NCI-H146 treated with DMSO at 0.1 percent for 48 hours (cell line): ENCODE measurements around the gene FADS6.

ENCODE experiments used
- DNase-seq: peaks from one replicate; lab custom pipeline; 2025; ENCODE audit not compliant: unreplicated experiment; lab: John Stamatoyannopoulos, UW

Gene FADS6

GRCh38 chr17:74855323-74855722, 38.1 kb downstream of the FADS6 start:
- no peak for DNase-seq

DNA sequence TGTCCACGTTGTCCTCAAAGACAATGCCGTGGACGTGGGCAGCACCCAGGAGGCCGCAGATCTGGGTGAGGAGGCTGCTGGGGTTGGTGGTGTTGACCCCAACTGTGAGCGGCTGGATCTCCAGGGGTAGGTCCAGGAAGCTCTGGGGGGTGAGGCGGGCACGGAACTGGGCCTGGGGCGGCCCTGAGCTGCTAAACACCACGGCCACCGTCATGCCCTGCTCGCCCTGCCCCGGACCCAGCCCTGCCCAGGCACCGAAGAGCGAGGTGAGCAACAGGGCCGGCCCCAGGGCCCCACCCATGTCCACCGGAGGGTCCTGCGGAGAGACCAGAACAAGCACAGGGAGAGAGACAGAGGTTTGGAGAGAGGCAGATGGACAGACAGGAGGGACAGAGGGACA, 38.6 kb downstream of the FADS6 start:
- DNase-seq = no peak

DNA sequence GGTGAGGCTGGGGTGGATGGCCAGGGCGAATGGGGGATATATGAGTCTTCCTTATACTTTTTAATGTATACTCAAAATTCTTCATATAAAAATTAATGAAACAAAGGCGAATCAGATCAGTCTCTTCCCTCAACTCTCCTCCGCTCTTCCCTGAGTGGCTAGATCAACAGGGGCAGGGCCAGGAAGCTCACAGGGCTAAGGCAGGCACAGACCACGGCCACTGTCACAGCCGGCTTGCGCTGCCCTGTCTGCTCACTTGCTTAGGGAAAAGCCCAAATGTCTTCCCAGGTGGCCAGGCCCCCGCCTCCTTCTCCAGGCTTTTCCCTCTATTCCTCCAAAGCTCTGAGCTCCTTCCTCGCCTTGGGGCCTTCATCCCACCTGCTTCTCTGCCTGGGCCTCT, 39.8 kb downstream of the FADS6 start:
- DNase-seq = no peak

GRCh38 chr17:74853048-74853397, 40.4 kb downstream of the FADS6 start:
- DNase-seq = no peak

DNA sequence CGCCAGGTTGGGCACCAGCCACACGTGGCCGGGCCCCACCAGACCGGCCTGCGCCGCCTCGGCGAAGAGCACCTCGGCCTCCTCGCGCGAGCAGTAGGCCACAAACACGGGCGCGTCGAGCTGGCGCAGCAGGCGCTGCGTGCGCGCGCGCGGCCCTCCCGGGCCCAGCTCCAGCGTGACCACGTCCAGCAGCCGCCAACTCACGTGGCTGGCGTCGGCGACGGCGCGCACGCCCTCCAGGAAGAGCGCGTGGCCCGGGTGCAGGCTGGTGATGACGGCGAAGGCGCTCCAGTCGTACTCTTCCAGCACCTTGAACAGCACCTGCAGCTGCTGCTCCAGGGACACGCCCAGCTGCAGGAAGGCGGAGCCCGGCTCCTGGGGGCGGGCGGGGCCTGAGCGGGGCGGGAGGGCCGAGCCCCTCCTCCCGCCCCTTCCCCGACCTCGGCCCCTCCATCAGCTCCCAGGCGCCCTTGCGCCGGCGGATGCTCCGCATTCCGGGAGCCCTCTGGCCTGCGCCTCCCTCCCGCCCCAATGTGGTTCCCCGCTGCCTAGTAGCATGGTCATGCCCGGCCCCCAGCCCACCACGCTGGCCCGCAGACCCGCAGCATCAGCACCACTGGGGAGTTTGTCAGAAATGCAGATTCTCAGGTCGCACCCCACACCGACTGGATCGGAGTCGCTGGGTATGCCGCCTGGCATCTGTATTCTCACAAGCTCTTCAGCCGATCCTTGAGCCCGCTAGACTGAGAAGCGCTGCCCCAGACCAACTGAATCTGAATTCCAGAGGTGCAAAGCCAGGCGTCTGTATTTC, 41.0 kb downstream of the FADS6 start:
- DNase-seq = peak; percentile 86

GRCh38 chr17:74851612-74852236, 41.7 kb downstream of the FADS6 start:
- peak; percentile 94 for DNase-seq

DNA sequence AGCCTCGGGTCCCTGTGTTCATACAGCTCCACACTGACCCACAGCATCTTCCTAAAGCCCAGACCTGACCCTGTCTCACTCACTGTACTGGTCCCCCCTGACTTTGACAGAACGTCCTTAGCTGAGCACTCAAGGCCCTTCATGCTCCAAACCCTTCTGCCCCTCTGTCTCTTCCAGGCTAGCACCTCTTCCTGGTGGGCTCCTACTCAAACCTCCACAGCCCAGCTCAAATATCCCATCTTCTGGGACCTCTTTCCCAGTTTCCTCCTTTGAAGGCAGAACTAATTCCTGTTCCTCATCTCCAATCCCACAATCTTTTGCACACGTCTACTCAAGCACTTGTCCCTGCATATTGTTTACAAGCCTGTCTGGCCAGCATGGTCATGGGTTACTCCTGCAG, 42.5 kb downstream of the FADS6 start:
- DNase-seq = no peak

- DNase-seq = no peak
Measured at GRCh38 chr17:74850310-74850709, 43.1 kb downstream of the FADS6 start.

DNA sequence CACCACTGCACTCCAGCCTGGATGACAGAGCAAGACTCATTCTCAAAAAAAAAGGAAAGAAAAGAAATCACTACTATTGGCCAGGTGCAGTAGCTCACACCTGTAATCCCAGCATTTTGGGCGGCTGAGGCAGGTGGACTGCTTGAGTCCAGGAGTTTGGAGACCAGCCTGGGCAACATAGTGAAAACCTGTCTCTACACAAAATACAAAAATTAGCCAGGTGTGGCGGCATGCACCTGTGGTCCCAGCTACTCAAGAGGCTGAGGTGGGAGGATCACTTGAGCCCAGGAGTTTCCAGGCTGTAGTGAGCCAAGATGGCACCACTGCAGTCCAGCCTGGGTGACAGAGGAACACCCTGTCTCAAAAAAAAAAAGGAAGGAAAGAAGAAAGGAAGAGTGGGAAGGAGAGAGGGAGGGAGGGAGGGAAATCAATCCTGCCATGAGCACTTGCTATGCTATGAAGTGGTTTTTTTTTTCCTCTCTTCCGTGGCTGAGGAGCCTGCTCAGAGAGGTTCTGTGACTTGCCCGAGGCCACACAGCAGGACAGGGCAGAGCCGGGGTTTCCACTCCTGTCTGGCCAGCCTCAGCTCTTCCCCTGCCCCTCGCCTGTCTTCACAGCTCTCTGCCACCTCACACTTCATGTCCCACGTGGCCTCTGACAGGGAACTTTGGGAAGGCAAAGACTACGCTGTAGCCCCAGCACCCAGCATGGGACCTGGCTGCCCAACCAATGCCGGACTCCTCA, 44.6 kb downstream of the FADS6 start:
- DNase-seq = no peak

- no peak for DNase-seq
Measured at GRCh38 chr17:74846621-74847020, 46.8 kb downstream of the FADS6 start.

DNA sequence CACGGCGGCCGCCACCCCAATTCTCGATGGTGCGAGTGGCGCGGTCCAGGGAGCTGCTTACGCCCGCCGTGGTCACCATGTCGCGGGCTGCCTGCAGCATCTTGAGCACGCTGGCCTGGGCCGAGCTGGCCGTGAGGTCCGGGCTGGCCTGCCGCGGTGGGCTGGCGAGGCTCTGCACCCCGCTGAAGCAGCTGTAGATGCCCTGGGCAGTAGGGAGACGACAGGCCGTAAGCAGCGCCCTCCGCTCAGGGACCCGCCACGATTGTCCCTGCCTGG, 50.1 kb downstream of the FADS6 start:
- no peak for DNase-seq

DNA sequence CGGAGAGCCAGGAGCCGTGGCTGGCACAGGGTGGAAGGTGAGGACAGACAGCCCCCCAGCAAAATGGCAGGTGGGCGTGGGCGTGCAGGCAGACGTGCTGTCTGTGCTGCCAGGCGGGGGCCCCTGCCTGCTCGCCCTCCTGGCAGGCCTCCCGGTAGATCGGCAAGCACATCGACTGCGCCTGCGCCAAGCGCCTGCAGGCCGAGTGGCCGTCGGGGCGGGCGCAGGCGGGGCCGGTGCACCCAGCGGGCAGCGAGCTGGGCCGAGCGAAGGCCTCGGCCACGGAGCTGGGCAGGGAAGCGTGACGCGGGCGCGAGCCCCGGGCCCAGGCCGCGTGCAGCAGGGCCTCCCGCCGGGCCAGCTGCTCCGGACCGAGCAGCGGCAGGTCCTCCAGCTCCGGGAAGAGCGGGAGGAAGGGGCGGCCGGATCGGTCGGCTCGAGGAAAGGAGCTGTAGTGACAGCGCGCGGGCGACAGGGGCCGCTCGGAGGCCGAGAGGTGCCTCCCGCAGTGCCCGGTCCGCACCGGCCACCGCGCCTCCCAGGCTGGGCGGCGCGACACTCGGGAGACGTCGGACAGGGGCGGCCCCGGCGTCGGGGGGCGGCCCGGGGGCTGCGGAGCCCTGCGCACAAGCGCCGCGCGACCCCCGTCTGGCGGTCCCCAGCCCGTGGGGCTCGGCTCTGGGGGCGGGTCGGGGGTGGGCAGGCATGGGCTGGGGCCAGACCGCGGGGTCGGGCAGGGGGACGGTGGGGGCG, 50.7 kb downstream of the FADS6 start:
- DNase-seq = peak; percentile 17

- DNase-seq = no peak
Measured at GRCh38 chr17:74842146-74842598, 51.3 kb downstream of the FADS6 start.

GRCh38 chr17:74840989-74841666, 52.3 kb downstream of the FADS6 start:
- DNase-seq = no peak

GRCh38 chr17:74839990-74840852, 53.2 kb downstream of the FADS6 start:
- no peak for DNase-seq

GRCh38 chr17:74838274-74838673, 55.2 kb downstream of the FADS6 start:
- no peak for DNase-seq

DNA sequence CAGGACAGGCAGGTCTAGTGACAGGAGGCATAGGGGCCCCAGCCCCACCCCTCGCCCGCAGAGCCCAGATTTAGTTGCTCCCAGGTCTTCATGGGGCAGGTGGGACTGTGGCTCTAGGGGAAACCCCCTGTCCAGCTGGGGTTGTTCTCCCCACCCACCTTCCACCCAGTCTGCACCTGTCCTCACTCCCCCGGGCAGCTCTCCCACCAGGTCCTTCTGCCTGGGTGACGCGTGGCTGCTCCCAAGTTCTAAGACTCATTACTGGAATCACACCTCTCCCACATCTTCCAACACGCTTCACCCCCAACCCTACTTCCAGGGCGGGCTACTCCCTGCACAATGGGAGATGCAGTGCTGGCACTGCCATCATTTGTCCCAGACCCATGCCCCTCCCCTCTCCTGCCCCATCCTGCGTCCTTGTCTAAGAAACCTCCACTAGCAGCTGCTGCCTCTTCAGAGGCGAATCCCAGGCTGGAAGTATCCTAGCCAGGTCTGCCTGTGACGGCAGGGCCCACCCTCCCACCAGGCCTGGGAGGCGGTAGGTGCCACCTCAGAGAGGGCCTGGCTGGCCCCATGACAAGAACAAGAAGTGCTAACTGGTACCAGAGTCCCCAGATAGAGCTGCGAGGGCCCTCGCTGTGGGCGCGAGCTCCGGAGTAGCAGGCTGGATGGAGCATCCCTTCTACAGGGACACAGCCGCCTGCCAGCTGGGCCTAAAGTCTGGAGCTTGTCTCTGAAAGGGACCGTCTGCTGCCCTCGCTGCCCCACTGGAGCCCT, 56.6 kb downstream of the FADS6 start:
- no peak for DNase-seq

GRCh38 chr17:74836191-74836590, 57.2 kb downstream of the FADS6 start:
- DNase-seq = no peak
